ENCODE results near the gene GNPNAT1.

Gene GNPNAT1

GRCh38 chr14:52791223-52792096 is at the start of gene GNPNAT1:
TSS of gene GNPNAT1 (minus strand) at chr14:52791607. CDS start at chr14:52784650, 6,957 bp downstream.
- TF ChIP-seq CTCF (IDR thresholded peaks at IDR 0.05) = peak; percentile 39
- Histone ChIP-seq H3K27ac (peak within 1 kb of the TSS; percentile 54), H3K4me3 (ENCODE audit: low read depth in 1 of 2, low read length in 1 of 2) (peak within 1 kb of the TSS; percentile 60 to 84), H3K27me3 (peaks cover 17% of the 10 kb centered on the region), H3K9me3 (no peaks in the 10 kb centered on the region), H3K4me1 (ENCODE audit: control insufficient read depth in 1 of 2, insufficient read depth in 1 of 2, low read depth in 1 of 2, low read length in 1 of 2) (peaks cover 10 to 21% of the 10 kb centered on the region in 2 experiments), H3K36me3 (no peaks in the 10 kb centered on the region)

GRCh38 chr14:52840877-52841276 is 49.5 kb upstream of the GNPNAT1 start:
- Histone ChIP-seq H3K27ac (no peak overlapping the region), H3K4me1 (ENCODE audit: control insufficient read depth in 1 of 2, insufficient read depth in 1 of 2, low read depth in 1 of 2, low read length in 1 of 2) (no peaks in the 10 kb centered on the region), H3K27me3 (no peaks in the 10 kb centered on the region), H3K9me3 (no peaks in the 10 kb centered on the region), H3K4me3 (ENCODE audit: low read depth in 1 of 2, low read length in 1 of 2) (no peak overlapping the region), H3K36me3 (no peaks in the 10 kb centered on the region)
- no peak for TF ChIP-seq CTCF (IDR thresholded peaks at IDR 0.05)

- no peaks in the 10 kb centered on the region for H3K36me3 ChIP-seq
- H3K27me3 ChIP-seq = no peaks in the 10 kb centered on the region
- no peak overlapping the region for H3K27ac ChIP-seq
- H3K9me3 ChIP-seq = no peaks in the 10 kb centered on the region
- no peak for TF ChIP-seq CTCF (IDR thresholded peaks at IDR 0.05)
- H3K4me3 ChIP-seq (ENCODE audit: low read depth in 1 of 2, low read length in 1 of 2) = no peak overlapping the region
- no peaks in the 10 kb centered on the region for H3K4me1 ChIP-seq (ENCODE audit: control insufficient read depth in 1 of 2, insufficient read depth in 1 of 2, low read depth in 1 of 2, low read length in 1 of 2)
These were observed 46.0 kb upstream of the GNPNAT1 start for GRCh38 chr14:52837451-52837850.

- Histone ChIP-seq H3K4me1 (ENCODE audit: control insufficient read depth in 1 of 2, insufficient read depth in 1 of 2, low read depth in 1 of 2, low read length in 1 of 2) (no peaks in the 10 kb centered on the region), H3K27me3 (no peaks in the 10 kb centered on the region), H3K36me3 (no peaks in the 10 kb centered on the region), H3K9me3 (no peaks in the 10 kb centered on the region), H3K27ac (no peak overlapping the region), H3K4me3 (ENCODE audit: low read depth in 1 of 2, low read length in 1 of 2) (no peak overlapping the region)
- TF ChIP-seq CTCF (IDR thresholded peaks at IDR 0.05) = no peak
These were observed 44.7 kb upstream of the GNPNAT1 start for GRCh38 chr14:52836063-52836462.

- H3K27me3 ChIP-seq = no peaks in the 10 kb centered on the region
- H3K27ac ChIP-seq = no peak overlapping the region
- no peak for TF ChIP-seq CTCF (IDR thresholded peaks at IDR 0.05)
- no peaks in the 10 kb centered on the region for H3K36me3 ChIP-seq
- H3K4me1 ChIP-seq (ENCODE audit: control insufficient read depth in 1 of 2, insufficient read depth in 1 of 2, low read depth in 1 of 2, low read length in 1 of 2) = no peaks in the 10 kb centered on the region
- H3K4me3 ChIP-seq (ENCODE audit: low read depth in 1 of 2, low read length in 1 of 2) = no peak overlapping the region
- H3K9me3 ChIP-seq = no peaks in the 10 kb centered on the region
These were observed 43.9 kb upstream of the GNPNAT1 start for GRCh38 chr14:52835122-52835903.

Data from neutrophil (primary cell).